Spleen (tissue), 11 donors: ENCODE data around the gene ZXDB. TPM values are rescaled to one million over a fixed set of nuclear protein-coding genes. Genes with fewer than 3 reads are reported as not detected.
"Not testable (repeated sequence)": the region's sequence is repeated elsewhere in the genome, so short reads cannot be mapped to it uniquely, and the experiment has no call there.

Experiments used
- DNase-seq: peaks from one replicate; pipeline ENCODE4 v3.0.0-alpha.2; 2020
- H3K27ac ChIP-seq, 8 donors: fragments of 200-600 bp; sonication (generic) in 7 of 8; 1 replicate in 4 of 8; 2 replicates in 4 of 8; pipeline versions ENCODE4 v1.5.0 to v1.8.0; 2016 to 2021; ENCODE audit warnings: inconsistent platforms in 4 of 8, mild to moderate bottlenecking in 4 of 8, moderate library complexity in 1 of 8
- H3K27me3 ChIP-seq, 7 donors: fragments of 200-600 bp; sonication (generic) in 6 of 7; replicated peaks in 1 of 7; 1 replicate in 4 of 7; 2 replicates in 3 of 7; pipeline versions ENCODE4 v1.5.0 to v1.8.0; 2016 to 2021; ENCODE audit warnings: inconsistent platforms in 3 of 7, mild to moderate bottlenecking in 1 of 7
- H3K36me3 ChIP-seq, 6 donors: fragments of 200-600 bp; sonication (generic) in 5 of 6; 1 replicate in 4 of 6; 2 replicates in 2 of 6; pipeline versions ENCODE4 v1.5.0 to v1.8.0; 2016 to 2021; ENCODE audit warnings: inconsistent platforms in 2 of 6
- H3K4me1 ChIP-seq, 6 donors: fragments of 200-600 bp; sonication (generic) in 5 of 6; 1 replicate in 3 of 6; 2 replicates in 3 of 6; pipeline versions ENCODE4 v1.5.0 to v1.8.0; 2016 to 2021; ENCODE audit warnings: inconsistent platforms in 3 of 6
- H3K4me3 ChIP-seq, 8 donors: fragments of 200-600 bp; sonication (generic) in 7 of 8; 1 replicate in 4 of 8; 2 replicates in 4 of 8; pipeline versions ENCODE4 v1.5.0 to v1.8.0; 2016 to 2021; ENCODE audit warnings: inconsistent platforms in 4 of 8, mild to moderate bottlenecking in 4 of 8, moderate library complexity in 2 of 8
- H3K9me3 ChIP-seq, 8 donors: fragments of 200-600 bp; sonication (generic) in 7 of 8; 1 replicate in 4 of 8; 2 replicates in 4 of 8; pipeline versions ENCODE4 v1.5.0 to v1.8.0; 2016 to 2021; ENCODE audit warnings: inconsistent platforms in 4 of 8
- CTCF ChIP-seq, 11 experiments: fragments of 200-600 bp in 7 of 11; fragments of 450-650 bp in 4 of 11; sonication (generic) in 4 of 11; IDR thresholded peaks in 8 of 11; conservative IDR thresholded peaks in 3 of 11; 1 replicate in 7 of 11; 2 replicates in 4 of 11; pipeline versions ENCODE4 v1.4.0 to v1.8.0; 2016 to 2021; ENCODE audit warnings: antibody characterized with exemption in 11 of 11, inconsistent platforms in 4 of 11, mild to moderate bottlenecking in 1 of 11
- POLR2A ChIP-seq, 3 donors: fragments of 450-650 bp; IDR thresholded peaks; one replicate each; pipeline ENCODE4 v1.5.1; 2017; ENCODE audit warnings: antibody characterized with exemption in 3 of 3, mild to moderate bottlenecking in 1 of 3
- POLR2AphosphoS5 ChIP-seq, 3 donors: sonication (generic); formaldehyde crosslinking; IDR thresholded peaks; one replicate each; pipeline ENCODE4 v1.5.1; 2017; ENCODE audit warnings: antibody characterized with exemption in 3 of 3
- WGBS, 5 donors: extraction: QIAGEN DNeasy Blood & Tissue Kit in 3 of 5; methylation state at CpG; one replicate each; pipeline versions ENCODE4 v1.1.5 to v1.1.7; 2013 to 2018; 5-methylcytosine and 5-hydroxymethylcytosine counted together
- intact Hi-C: fragments of 100-400 bp; cut with DNase I; formaldehyde crosslinking; loops from one replicate; pipeline ENCODE4 v1.15.0; 2023; ENCODE audit warnings: low total_unique reads
- polyA plus RNA-seq, 3 donors: library from polyadenylated mRNA; stranded (reverse); fragments of 200-250 nt; gene quantifications; one replicate each; pipeline ENCODE4 v1.2.1, GENCODE V29; 2013
- total RNA-seq, 7 donors: library from RNA; depleted of rRNA in 3 of 7; stranded (reverse); fragments of >200 nt in 3 of 7; fragmentation: NEBNext Ultra II Directional in 4 of 7; extraction: Animal tissue kit (Norgen Biotek cat#: 25700) in 4 of 7; gene quantifications; one replicate each; pipeline versions ENCODE4 v1.1.0 to v1.2.1, GENCODE V29; 2016 to 2021
- donor health status: healthy with polysubstance abuse.
- donor health status: DM: no; HTN: no; CAD: no; lungs with moderate emphysema.
- donor health status: DM: no; HTN: no; CAD: no.
- donor health status: Bipolar disorder and iron deficiency.
- donor health status: healthy.
- donor health status: DM: no; HTN: no; CAD: no.
- donor health status: DM: yes; HTN: yes; CAD: no.

The ZXDB gene
- total and polyA plus RNA-seq, 10 donors, result 3.0 to 12.2 (median 8.5) TPM

GRCh38 chrX:57607295-57608187 is 15.7 kb downstream of the ZXDB start:
- Histone ChIP-seq H3K27me3 (no peaks in the 10 kb centered on the region), H3K9me3 (peaks cover 0 to 37% (median 13%) of the 10 kb centered on the region in 8 donors), H3K27ac (no peak overlapping the region), H3K36me3 (no peaks in the 10 kb centered on the region), H3K4me1 (no peaks in the 10 kb centered on the region), H3K4me3 (no peak overlapping the region)
- no peak for TF ChIP-seq POLR2AphosphoS5 (IDR thresholded peaks at IDR 0.05)
- TF ChIP-seq POLR2A (IDR thresholded peaks at IDR 0.05), result no peak
- TF ChIP-seq CTCF (IDR thresholded peaks at IDR 0.05 in 8 of 11, conservative IDR thresholded peaks at IDR 0.05 in 3 of 11), result no peak
- intact Hi-C loops, result no loop called here
- WGBS, 5 donors, result 69 to 95% (median 85%) methylated on average over 8 to 18 of the region's 18 CpGs
- peak; percentile 45 for DNase-seq

- H3K27me3 ChIP-seq, H3K4me1 ChIP-seq, H3K4me3 ChIP-seq, H3K27ac ChIP-seq, DNase-seq, H3K36me3 ChIP-seq, intact Hi-C loops: not testable (repeated sequence)
- H3K9me3 ChIP-seq, result peaks cover 0 to 68% (median 26%) of the 10 kb centered on the region in 8 donors
- 31 to 87% (median 78%) methylated on average over 1 of the region's 1 CpG for WGBS, 5 donors
These were observed 21.5 kb downstream of the ZXDB start for GRCh38 chrX:57613351-57613750.

- H3K4me1 ChIP-seq, H3K36me3 ChIP-seq, H3K27ac ChIP-seq, intact Hi-C loops, H3K4me3 ChIP-seq, DNase-seq, H3K27me3 ChIP-seq: not testable (repeated sequence)
- WGBS, 5 donors, result 96 to 97% (median 96%) methylated on average over 16 to 20 of the region's 20 CpGs
- H3K9me3 ChIP-seq, result peaks cover 0 to 69% (median 53%) of the 10 kb centered on the region in 8 donors
These were observed 37.6 kb downstream of the ZXDB start for GRCh38 chrX:57629438-57629837.

GRCh38 chrX:57640674-57641016 is 48.8 kb downstream of the ZXDB start:
- Histone ChIP-seq H3K4me1 (no peaks in the 10 kb centered on the region), H3K9me3 (peaks cover 0 to 45% (median 35%) of the 10 kb centered on the region in 8 donors), H3K27me3 (no peaks in the 10 kb centered on the region), H3K4me3 (no peak overlapping the region), H3K36me3 (no peaks in the 10 kb centered on the region), H3K27ac (no peak overlapping the region)
- DNase-seq, result no peak
- intact Hi-C loops, result no loop called here
- no peak for TF ChIP-seq POLR2AphosphoS5 (IDR thresholded peaks at IDR 0.05)
- WGBS, 5 donors, result 88 to 97% (median 93%) methylated on average over 4 of the region's 4 CpGs

GRCh38 chrX:57641338-57641737 is 49.5 kb downstream of the ZXDB start:
- TF ChIP-seq POLR2A (IDR thresholded peaks at IDR 0.05) (no peak), CTCF (IDR thresholded peaks at IDR 0.05 in 8 of 11, conservative IDR thresholded peaks at IDR 0.05 in 3 of 11) (no peak), POLR2AphosphoS5 (IDR thresholded peaks at IDR 0.05) (no peak)
- peaks cover 0 to 40% (median 29%) of the 10 kb centered on the region in 8 donors for H3K9me3 ChIP-seq
- intact Hi-C loops, result no loop called here
- no peaks in the 10 kb centered on the region for H3K27me3 ChIP-seq
- WGBS, 5 donors, result 41 to 81% (median 64%) methylated on average over 2 of the region's 2 CpGs
- no peak overlapping the region for H3K27ac ChIP-seq
- DNase-seq, result no peak
- no peak overlapping the region for H3K4me3 ChIP-seq
- no peaks in the 10 kb centered on the region for H3K36me3 ChIP-seq
- H3K4me1 ChIP-seq, result no peaks in the 10 kb centered on the region
